ENCODE data around the gene ARHGEF11.

- no peak for TF ChIP-seq EZH2 (IDR thresholded peaks at IDR 0.05; ENCODE audit: borderline replicate concordance, low read depth, low read length, poor library complexity, severe bottlenecking)
- no peak for TF ChIP-seq CTCF (conservative IDR thresholded peaks at IDR 0.05; ENCODE audit: low read depth, low read length)
Observed at GRCh38 chr1:157004327-157004726, 41.2 kb downstream of the ARHGEF11 start.
